Limb (tissue), 2 donors: ENCODE measurements around the gene SCN4A.
"Not testable (repeated sequence)": the region's sequence is repeated elsewhere in the genome, so short reads cannot be mapped to it uniquely, and the experiment has no call there.

Source experiments
- DNase-seq, 2 donors: peaks; one replicate each; pipeline ENCODE4 v3.0.0-alpha.2; 2016; ENCODE audit errors: extremely low spot score in 2 of 2

The SCN4A gene

GRCh38 chr17:63972796-63973195 lies at the start of gene SCN4A:
Gene SCN4A (minus strand): TSS chr17:63972918. CDS start chr17:63972841, 77 bp downstream.
- DNase-seq: no peak

DNA sequence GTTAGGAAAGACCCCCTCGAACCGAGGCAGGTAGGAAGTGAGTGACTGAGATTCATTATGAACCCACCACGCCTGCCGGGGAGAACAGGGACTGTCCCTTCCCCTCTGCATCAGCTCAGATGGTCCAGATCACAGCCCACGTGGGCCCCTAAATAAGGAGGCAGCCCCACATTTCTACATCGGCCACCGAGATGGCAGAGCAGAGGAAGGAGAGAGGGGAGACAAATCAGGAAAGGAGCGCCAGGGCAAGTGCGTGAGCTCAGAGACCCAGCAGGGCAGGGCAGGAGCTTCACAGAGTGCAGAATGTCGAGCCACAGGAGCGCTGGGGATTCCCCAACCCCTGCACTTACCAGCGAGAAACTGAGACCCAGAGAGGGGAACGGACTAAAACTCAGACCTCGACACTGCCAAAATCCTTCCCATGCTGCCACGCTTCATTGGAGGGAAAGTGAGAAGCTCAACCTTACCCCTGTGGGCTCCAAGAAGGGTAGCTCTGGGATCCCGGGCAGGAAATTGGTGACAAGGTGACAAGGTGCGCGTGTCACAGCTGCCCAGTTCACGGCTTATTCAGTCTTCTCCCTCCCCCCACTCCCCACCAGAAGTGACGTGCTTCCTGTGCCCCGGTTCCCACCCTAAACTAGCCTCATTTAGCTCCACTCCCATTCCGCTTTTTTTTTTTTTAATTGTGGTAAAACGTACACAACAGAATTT lies 47.5 kb upstream of the SCN4A start, which contains the start of gene ICAM2:
TSS of gene ICAM2 (minus strand) at position 578 of the 711 bp plus-strand sequence. CDS start 13,942 bp downstream, outside the sequence.
- DNase-seq: no peak

DNA sequence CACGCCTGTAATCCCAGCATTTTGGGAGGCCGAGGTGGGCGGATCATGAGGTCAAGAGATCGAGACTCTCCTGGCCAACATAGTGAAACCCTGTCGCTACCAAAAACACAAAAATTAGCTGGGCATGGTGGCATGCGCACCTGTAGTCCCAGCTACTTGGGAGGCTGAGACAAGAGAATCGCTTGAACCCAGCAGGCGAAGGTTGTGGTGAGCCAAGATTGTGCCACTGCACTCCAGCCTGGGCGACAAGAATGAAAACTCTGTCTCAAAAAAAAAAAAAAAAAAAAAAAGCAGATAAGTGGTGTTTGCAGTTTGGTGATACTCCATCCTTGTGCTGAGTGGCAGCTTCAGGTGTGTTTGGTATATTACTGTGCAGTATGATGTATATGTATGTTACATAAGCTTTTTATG lies 46.8 kb upstream of the SCN4A start:
- DNase-seq: not testable (repeated sequence)

DNA sequence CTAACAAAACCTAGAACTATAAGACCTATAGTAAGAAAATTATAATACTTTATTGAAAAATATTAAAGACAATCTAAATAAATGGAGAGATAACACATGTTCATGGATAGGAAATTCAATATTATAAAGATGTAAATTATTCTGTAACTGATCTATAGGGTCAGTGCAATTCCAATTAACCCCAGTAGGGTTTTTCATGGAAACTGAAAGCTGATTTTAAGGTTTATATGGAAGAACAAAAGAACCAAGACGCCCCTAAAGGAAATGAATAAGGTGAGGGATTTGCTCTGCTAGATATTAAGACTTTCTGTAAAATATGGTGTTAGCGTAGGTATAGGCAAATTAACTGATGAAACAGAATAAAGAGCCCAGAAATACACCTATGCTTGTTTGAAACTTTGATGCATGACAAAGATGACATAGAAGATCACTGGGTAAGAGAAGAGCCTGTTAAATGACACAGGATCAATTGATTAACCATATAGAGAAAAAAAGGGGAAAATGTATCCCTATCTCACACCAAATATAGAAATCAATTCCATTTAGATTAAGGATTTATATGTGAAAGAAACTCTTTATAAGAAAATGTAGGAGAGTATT lies 44.8 kb upstream of the SCN4A start:
- no peak for DNase-seq

GRCh38 chr17:64016974-64017373 lies 44.3 kb upstream of the SCN4A start:
- DNase-seq: no peak

DNA sequence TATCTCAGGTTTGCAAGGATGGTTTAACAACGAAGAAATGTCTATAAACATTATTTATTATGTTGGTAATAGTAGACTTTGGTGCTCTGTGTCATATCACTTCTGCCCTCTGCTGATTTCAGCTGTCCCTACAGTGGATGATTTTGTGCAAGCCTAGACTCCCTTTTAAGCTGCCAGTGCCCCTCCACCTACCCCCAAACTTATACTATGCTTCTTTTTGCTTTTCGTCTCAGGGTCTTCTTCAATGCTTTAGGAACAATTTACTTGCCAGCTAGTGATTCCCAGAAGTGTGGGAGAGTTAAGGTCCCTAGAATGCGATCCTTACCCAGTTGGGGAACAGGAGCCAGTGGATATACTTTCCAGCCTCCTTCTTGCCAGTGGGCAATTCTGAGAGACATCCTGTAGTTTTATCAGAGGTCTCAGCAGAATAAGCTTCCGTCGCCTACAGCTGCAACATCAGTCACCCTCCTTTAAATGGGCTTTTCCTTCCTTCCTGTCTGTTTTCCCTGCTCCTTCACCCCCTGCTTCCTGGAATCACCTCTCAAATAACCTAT lies 43.6 kb upstream of the SCN4A start:
- DNase-seq: no peak

DNA sequence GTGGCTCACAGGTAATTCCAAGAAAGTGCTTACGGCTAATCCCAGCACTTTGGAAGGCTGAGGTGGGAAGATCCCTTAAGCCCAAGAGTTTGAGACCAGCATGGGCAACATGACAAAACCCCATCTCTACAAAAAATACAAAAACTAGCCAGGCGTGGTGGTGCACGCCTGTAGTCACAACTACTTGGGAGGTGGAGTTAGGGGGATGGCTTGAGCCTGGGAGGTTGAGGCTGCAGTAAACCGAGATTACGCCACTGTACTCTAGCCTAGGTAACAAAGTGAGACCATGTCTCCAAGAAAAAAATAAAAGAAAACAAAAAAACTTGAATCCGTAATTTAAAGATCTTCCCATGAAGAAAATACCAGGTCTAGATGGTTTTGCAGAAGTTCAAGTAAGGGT lies 42.7 kb upstream of the SCN4A start:
- DNase-seq: no peak

- no peak for DNase-seq
Observed at GRCh38 chr17:64009571-64010402, 37.1 kb upstream of the SCN4A start.

- no peak for DNase-seq
Observed at GRCh38 chr17:64008830-64009229, 36.1 kb upstream of the SCN4A start.

DNA sequence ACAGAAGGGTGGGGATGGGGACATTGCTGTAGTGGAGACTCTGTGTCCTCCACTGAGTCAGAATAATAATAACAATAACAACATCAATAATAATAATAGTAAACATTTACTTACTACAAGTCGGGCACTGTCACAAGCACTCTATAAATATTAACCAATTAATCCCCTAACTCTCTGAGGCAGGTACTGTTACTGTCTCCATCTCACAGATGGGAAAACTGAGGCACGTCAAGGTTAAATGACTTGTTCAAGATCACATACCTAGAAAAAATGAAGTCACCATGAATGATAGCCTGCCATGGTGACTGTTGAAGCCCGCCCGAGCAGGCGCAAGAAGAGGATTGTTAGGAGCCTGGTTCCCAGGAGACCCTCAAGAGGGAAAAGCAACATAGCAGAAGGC lies 35.6 kb upstream of the SCN4A start:
- DNase-seq: no peak

- no peak for DNase-seq
Observed at GRCh38 chr17:64007838-64008282, 35.1 kb upstream of the SCN4A start.

- not testable (repeated sequence) for DNase-seq
Observed at GRCh38 chr17:64007089-64007837, 34.5 kb upstream of the SCN4A start.

DNA sequence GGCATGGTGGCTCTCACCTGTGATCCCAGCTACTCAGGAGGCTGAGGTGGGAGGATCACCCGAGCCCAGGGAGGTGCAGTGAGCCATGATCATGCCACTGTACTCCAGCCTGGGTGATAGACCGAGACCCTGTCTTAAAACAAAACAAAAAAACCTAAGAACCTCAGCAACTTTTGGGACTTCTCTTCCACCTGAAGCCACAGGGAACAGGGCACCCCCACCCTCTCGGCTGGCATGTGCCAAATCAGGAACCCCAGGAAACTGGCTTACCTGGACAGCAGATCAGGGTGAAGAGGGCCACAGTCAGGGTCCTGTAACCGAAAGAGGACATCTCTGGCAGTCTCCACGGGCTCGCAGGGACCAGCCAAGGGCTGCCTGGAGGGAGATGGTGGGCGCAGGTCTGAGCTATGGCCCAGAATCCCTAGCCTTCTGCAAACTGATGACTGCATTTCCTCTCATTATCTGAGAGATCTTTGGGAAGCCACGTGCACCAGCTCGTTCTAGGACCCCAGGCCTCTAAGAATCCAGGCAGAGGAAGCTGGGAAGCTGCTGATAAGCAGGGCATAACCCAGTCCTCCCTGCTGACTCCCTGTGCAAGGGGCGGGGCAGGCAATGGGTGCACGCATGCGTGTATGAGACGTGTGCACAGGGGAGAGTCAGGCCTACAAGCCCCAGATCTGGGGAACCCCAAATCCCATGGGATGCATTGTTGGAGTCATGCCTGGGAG lies 33.8 kb upstream of the SCN4A start:
- no peak for DNase-seq

DNA sequence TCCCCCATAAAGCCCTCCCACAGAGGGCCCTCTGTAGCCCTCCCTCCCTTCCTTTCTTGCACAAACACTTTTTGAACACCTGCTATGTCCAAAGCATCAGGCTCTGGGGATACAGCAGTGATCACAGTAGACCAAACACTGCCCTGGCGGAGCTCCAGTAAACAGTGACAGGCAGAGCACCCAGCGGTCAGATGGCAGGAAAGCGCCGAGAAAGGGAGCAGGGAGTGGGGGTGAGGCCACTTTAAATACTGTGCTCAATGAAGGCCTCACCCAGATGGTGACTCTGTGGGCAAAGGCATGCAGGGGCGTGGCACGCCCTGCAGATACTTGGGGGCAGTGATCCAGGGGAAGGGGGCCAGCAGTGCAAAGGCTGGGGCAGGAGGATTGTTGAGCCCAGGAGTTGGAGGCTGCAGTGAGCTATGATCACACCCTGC lies 33.0 kb upstream of the SCN4A start:
- DNase-seq: no peak

DNA sequence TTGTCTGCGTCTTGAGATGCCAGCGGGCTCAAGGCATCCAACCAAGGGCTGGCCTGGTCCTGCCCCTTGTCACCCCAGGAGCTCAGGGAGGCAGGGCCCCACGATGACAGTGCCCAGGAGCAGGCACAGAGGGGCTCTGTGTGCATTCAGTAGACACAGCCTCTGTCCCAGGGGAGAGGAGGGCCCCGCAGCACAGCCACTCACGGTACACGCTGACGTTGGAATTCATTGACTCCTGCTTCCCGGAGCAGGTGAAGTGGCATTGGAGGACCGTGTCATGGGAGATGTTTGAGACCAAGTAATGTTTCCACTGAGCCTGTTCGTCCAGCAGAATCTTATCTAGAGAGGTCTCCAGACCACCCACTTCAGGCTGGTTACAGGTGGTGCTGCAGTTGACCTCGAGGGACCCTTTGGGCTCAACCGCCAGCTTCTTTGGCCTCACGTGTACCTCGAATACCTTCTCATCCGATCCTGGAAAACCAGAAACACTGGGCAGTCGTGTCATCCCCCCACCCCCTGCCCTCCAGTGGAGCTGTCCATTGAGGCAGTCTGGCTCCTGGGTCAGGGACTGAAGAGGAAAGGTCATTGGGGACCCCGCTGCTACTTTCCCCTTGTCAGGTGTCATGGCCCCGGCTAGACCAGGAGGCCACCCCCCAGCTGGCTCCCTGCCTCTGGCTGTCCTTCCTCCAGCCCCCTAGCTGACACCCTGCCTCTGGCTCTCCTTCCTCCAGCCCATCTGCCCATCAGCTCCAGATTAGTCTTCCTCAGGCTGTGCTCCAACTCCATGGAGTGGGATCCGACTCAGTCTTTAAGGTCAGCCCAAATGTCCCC lies 32.4 kb upstream of the SCN4A start:
- DNase-seq: no peak

DNA sequence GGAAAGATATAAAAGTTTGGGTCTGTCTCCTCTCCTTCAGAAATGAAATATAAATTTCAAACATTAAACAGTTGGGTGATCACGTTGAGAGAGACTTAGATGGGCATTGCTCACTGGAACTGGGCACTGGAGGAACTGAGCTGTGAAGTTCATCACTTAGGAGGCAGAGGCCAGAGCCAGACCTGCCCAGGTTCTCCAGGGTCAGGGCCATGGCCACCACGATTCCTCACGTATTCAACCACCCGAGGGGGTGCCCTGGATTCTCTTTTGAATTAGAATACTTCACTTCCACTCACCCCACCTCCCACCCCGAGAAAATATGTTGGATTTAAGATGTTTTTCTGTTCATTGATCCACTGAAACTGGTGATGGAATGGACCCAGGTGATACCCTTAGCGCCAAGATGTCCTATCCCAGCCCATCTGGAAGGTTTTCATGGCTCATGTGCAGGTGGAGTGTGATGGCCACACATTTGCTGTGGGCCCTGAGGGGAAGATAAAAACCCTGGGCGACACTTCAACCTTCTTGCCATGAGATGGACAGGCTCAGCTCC lies 31.6 kb upstream of the SCN4A start:
- DNase-seq: no peak

- no peak for DNase-seq
Observed at GRCh38 chr17:64003526-64004121, 30.9 kb upstream of the SCN4A start.

DNA sequence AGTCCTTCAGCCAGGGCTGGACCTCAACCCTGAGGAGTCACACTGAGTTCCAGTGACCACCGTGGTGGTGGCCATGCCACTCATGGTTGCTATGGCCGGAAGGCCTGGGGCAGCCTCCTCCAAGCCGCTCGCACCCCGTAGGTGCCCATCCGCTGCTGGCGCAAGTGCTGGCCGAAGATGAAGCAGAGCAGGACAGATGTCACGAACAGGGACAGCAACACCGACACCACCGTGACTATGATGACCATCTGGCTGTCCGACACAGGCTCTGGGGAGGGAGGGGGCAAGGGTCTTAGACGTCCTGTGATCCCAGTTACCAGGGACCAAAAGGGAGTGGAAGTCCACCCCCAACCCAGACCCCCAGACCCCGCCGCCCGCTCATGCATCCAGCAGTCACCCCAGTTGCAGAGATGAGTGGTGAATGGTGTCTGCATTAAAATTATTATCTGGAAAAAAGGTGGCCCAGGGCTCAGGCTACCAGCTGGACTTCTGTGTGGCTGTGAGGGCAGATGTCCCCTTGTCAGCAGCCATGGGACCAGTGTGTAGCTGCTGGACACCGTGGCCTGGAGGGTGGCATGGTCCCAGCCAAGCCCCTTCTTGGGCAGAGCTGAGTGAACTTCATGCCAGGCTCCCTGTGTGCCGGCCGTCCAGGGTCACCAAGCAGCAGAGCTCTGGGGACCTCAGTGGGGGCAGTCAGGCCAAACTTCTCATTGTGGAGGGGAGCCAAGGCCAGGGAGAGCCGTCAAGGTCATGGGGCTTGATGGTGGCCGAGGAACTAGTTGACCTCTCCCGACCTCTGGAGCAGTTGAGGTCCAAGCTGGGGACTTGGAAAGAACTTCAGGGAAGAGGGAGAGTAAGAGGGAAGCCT lies 30.2 kb upstream of the SCN4A start:
- no peak for DNase-seq
